Thyroid gland (tissue), 4 donors: ENCODE measurements around the gene ATF2.

Experiments used
- CTCF ChIP-seq, 6 experiments: fragments of 200-600 bp in 3 of 6; fragments of 450-650 bp in 3 of 6; sonication (generic) in 3 of 6; IDR thresholded peaks; one replicate each; pipeline ENCODE4 v1.5.1; 2016 to 2019; ENCODE audit warnings: antibody characterized with exemption in 6 of 6, mild to moderate bottlenecking in 2 of 6, inconsistent platforms in 1 of 6, moderate library complexity in 1 of 6
- POLR2A ChIP-seq, 2 donors: fragments of 450-650 bp; IDR thresholded peaks; one replicate each; pipeline ENCODE4 v1.6.1; 2017; ENCODE audit warnings: antibody characterized with exemption in 2 of 2, mild to moderate bottlenecking in 2 of 2, moderate library complexity in 1 of 2

DNA sequence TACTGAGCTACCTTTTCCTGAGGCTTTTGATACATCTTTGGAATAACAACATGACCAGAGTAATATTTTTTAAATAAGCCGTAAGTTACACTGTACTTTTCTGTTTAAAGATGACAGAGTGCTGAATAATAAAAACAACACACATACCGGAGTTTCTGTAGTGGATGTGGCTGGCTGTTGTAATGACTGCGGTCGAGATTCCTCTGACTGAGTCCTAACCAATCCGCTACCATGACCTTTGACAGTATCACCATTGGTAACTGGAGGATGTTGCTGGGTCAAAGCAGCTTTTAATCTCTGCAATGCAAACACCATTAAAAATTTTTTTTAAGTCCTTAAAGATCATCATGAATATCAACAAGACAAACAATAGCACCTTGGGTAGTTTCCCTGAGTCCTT, 70.7 kb downstream of the ATF2 start:
- TF ChIP-seq POLR2A (IDR thresholded peaks at IDR 0.05) (no peak), CTCF (IDR thresholded peaks at IDR 0.05) (no peak)
